Neural progenitor cell (in vitro differentiated cells): ENCODE measurements around the gene RNF111. TPM values are rescaled to one million over a fixed set of nuclear protein-coding genes. Genes with fewer than 3 reads are reported as not detected.

Experiments used
- DNase-seq: peaks from one replicate; pipeline ENCODE4 v3.0.0-alpha.2; 2016; ENCODE audit warnings: low spot score
- H2AFZ ChIP-seq: fragments of 200-600 bp; sonication (generic); replicated peaks from 2 replicates; pipeline ENCODE4 v1.6.1; 2016; ENCODE audit warnings: antibody characterized with exemption
- H3F3A ChIP-seq: fragments of 200-600 bp; sonication (generic); 2 replicates; pipeline ENCODE4 v1.6.1; 2016; ENCODE audit warnings: antibody characterized with exemption, low read depth
- H3K27ac ChIP-seq: fragments of 200-600 bp; sonication (generic); 2 replicates; pipeline ENCODE4 v1.5.1; 2016; ENCODE audit warnings: mild to moderate bottlenecking
- H3K27me3 ChIP-seq: fragments of 200-600 bp; sonication (generic); 2 replicates; pipeline ENCODE4 v1.6.1; 2016; ENCODE audit warnings: mild to moderate bottlenecking, moderate library complexity
- H3K36me3 ChIP-seq: fragments of 200-600 bp; sonication (generic); 2 replicates; pipeline ENCODE4 v1.5.1; 2016
- H3K4me1 ChIP-seq: fragments of 200-600 bp; sonication (generic); 2 replicates; pipeline ENCODE4 v1.6.1; 2016; ENCODE audit warnings: mixed run types
- H3K4me2 ChIP-seq: fragments of 200-600 bp; sonication (generic); 2 replicates; pipeline ENCODE4 v1.6.1; 2016
- H3K4me3 ChIP-seq: fragments of 200-600 bp; sonication (generic); 2 replicates; pipeline ENCODE4 v1.5.1; 2016
- H3K79me2 ChIP-seq: fragments of 200-600 bp; sonication (generic); 2 replicates; pipeline ENCODE4 v1.6.1; 2016; ENCODE audit warnings: low read depth
- H3K9ac ChIP-seq: fragments of 200-600 bp; sonication (generic); 2 replicates; pipeline ENCODE4 v1.6.1; 2016
- H3K9me3 ChIP-seq: fragments of 200-600 bp; sonication (generic); 2 replicates; pipeline ENCODE4 v1.5.1; 2016; ENCODE audit warnings: low read depth
- H4K20me1 ChIP-seq: fragments of 200-600 bp; sonication (generic); 2 replicates; pipeline ENCODE4 v1.6.1; 2016; ENCODE audit warnings: low read depth
- H3K27ac Mint-ChIP-seq: 3 replicates; pipeline ENCODE4 v1.8.0; 2021; ENCODE audit warnings: mixed read lengths
- H3K27me3 Mint-ChIP-seq: 2 replicates; pipeline ENCODE4 v1.8.0; 2022; ENCODE audit warnings: low read depth, mild to moderate bottlenecking, inconsistent platforms, moderate library complexity, mixed read lengths; ENCODE audit not compliant: insufficient read depth
- H3K36me3 Mint-ChIP-seq: 3 replicates; pipeline ENCODE4 v1.8.0; 2021; ENCODE audit warnings: mixed read lengths
- H3K4me1 Mint-ChIP-seq: 3 replicates; pipeline ENCODE4 v1.8.0; 2021; ENCODE audit warnings: mixed read lengths
- H3K4me3 Mint-ChIP-seq: 3 replicates; pipeline ENCODE4 v1.8.0; 2021; ENCODE audit warnings: mild to moderate bottlenecking, moderate library complexity, mixed read lengths
- H3K9me3 Mint-ChIP-seq: 3 replicates; pipeline ENCODE4 v1.8.0; 2020; ENCODE audit warnings: mixed read lengths
- EZH2 ChIP-seq: fragments of 200-600 bp; sonication (generic); IDR thresholded peaks from 2 replicates; pipeline ENCODE4 v1.6.1; 2017; ENCODE audit warnings: antibody characterized with exemption, mild to moderate bottlenecking, moderate library complexity
- EZH2phosphoT487 ChIP-seq: fragments of 200-600 bp; sonication (generic); IDR thresholded peaks from 2 replicates; pipeline ENCODE4 v1.6.1; 2017; ENCODE audit warnings: antibody characterized with exemption
- total RNA-seq: library from RNA; depleted of rRNA; stranded (reverse); fragments of >200 nt; gene quantifications from 2 replicates; pipeline ENCODE4 v1.2.3, GENCODE V29; 2015; ENCODE audit warnings: low replicate concordance
- TF ChIP-seq, protein P1 (sequence below): fragments of 200-600 bp; sonication (generic); IDR thresholded peaks from 2 replicates; pipeline ENCODE4 v1.5.1; 2017; ENCODE audit warnings: antibody characterized with exemption, mild to moderate bottlenecking

Gene RNF111
- total RNA-seq, 1 donor from 2014 or later = 32.3 TPM

DNA sequence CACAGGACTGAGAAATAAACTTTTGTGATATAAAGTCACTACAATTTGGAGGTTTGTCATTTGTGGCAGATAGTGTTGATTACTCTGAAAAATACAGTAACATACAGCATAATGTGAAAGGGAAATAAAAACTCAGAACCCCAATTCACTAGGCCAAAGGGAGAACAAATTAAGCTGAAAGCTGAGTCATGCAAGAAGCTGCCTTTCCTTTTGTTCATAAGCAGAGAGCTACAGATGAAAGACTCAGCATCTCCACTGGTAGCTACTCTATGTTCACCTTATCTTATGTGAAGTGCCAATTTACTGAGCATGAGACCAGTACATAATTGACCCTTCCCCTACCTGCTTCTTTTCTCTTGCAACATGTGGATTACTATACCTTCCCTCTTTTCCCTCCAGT is 34.7 kb upstream of the RNF111 start:
- Mint-ChIP-seq H3K27me3 (no peaks in the 10 kb centered on the region), H3K36me3 (no peaks in the 10 kb centered on the region), H3K27ac (no peak overlapping the region), H3K9me3 (no peaks in the 10 kb centered on the region), H3K4me3 (no peak overlapping the region), H3K4me1 (no peaks in the 10 kb centered on the region)
- no peak for DNase-seq
- no peak for TF ChIP-seq EZH2
- TF ChIP-seq, protein P1, sequence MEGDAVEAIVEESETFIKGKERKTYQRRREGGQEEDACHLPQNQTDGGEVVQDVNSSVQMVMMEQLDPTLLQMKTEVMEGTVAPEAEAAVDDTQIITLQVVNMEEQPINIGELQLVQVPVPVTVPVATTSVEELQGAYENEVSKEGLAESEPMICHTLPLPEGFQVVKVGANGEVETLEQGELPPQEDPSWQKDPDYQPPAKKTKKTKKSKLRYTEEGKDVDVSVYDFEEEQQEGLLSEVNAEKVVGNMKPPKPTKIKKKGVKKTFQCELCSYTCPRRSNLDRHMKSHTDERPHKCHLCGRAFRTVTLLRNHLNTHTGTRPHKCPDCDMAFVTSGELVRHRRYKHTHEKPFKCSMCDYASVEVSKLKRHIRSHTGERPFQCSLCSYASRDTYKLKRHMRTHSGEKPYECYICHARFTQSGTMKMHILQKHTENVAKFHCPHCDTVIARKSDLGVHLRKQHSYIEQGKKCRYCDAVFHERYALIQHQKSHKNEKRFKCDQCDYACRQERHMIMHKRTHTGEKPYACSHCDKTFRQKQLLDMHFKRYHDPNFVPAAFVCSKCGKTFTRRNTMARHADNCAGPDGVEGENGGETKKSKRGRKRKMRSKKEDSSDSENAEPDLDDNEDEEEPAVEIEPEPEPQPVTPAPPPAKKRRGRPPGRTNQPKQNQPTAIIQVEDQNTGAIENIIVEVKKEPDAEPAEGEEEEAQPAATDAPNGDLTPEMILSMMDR = no peak
- no peak overlapping the region for H3K27ac ChIP-seq
- H3K4me2 ChIP-seq = no peak overlapping the region
- H3K9ac ChIP-seq = no peak overlapping the region
- no peak overlapping the region for H3K4me3 ChIP-seq
- H2AFZ ChIP-seq = peak overlapping the region; percentile 30
- peaks cover 3% of the 10 kb centered on the region for H3K4me1 ChIP-seq
- no peaks in the 10 kb centered on the region for H3K9me3 ChIP-seq
- no peaks in the 10 kb centered on the region for H4K20me1 ChIP-seq
- no peaks in the 10 kb centered on the region for H3K27me3 ChIP-seq
- no peaks in the 10 kb centered on the region for H3F3A ChIP-seq
- no peaks in the 10 kb centered on the region for H3K36me3 ChIP-seq
- no peaks in the 10 kb centered on the region for H3K79me2 ChIP-seq

DNA sequence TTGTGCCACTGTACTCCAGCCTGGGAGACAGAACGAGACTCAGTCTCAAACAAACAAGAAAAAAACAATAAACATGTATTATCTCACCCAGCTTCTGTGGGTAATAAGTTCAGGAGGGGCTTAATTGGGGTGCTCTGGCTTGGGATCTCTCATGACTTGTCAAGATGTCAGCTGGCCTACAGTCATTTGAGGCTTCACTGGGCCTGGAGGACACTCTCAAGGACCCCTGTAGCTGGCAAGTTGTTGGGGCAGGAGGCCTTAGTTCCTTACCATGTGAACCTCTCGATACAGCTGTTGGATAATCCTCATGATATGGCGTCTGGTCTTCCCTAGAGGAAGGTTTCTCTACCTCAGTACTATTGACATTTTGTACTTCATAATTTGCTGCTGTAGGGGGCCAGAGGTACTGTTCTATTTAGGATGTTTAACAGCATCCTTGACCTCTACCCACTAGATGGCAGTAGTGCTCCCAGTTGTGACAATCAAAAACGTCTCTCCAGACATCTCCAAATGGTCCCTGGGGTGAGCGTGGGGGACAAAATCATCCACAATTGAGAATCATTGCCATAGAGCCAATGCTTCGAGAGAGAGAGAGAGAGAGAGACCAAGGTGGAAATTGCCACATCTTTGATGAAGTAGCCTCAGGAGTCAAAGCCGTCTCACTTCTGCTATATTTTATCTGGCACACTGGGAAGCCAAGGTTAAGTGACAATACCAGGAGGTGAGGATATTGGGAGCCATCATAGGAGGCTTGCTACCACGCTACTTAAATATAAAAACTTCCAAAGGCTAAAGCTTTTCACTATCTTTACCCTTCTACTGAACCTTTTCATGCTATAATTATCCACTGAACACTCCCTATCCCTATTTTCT is 30.1 kb upstream of the RNF111 start:
- Histone ChIP-seq H3K9me3 (no peaks in the 10 kb centered on the region), H3K27me3 (no peaks in the 10 kb centered on the region), H3K27ac (no peak overlapping the region), H4K20me1 (no peaks in the 10 kb centered on the region), H3F3A (no peaks in the 10 kb centered on the region), H3K4me1 (peaks cover 3% of the 10 kb centered on the region), H3K79me2 (no peaks in the 10 kb centered on the region), H3K4me2 (no peak overlapping the region), H3K9ac (no peak overlapping the region), H3K36me3 (no peaks in the 10 kb centered on the region), H3K4me3 (no peak overlapping the region), H2AFZ (no peak overlapping the region)
- TF ChIP-seq EZH2phosphoT487 (no peak), EZH2 (no peak)
- TF ChIP-seq, protein P1 = peak; percentile 80
- DNase-seq = peak; percentile 83
- Mint-ChIP-seq H3K9me3 (no peaks in the 10 kb centered on the region), H3K27ac (no peak overlapping the region), H3K4me3 (no peak overlapping the region), H3K36me3 (no peaks in the 10 kb centered on the region), H3K4me1 (no peaks in the 10 kb centered on the region), H3K27me3 (no peaks in the 10 kb centered on the region)

DNA sequence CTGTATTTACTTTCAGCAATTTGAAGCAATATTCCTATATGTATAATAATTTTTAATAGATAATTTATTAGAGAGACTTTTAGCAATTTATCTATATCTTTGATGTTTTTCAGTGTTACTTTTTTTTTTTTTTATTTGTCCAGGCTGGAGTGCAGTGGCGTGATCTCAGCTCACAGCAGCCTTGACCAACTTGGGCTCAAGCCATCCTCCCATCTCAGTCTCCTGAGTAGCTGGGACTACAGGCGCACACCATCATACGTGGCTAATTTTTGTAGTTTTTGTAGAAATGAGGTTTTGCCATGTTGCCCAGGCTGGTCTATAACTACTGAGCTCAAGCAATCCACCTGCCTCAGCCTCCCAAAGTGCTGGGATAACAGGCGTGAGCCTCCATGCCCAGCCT is 28.7 kb upstream of the RNF111 start:
- Histone ChIP-seq H3K79me2 (no peaks in the 10 kb centered on the region), H3K27ac (no peak overlapping the region), H4K20me1 (no peaks in the 10 kb centered on the region), H3F3A (no peaks in the 10 kb centered on the region), H3K4me3 (no peak overlapping the region), H3K9ac (no peak overlapping the region), H3K36me3 (no peaks in the 10 kb centered on the region), H2AFZ (no peak overlapping the region), H3K4me2 (no peak overlapping the region), H3K27me3 (no peaks in the 10 kb centered on the region), H3K9me3 (no peaks in the 10 kb centered on the region), H3K4me1 (no peaks in the 10 kb centered on the region)
- Mint-ChIP-seq H3K36me3 (no peaks in the 10 kb centered on the region), H3K4me3 (no peak overlapping the region), H3K4me1 (no peaks in the 10 kb centered on the region), H3K27me3 (no peaks in the 10 kb centered on the region), H3K9me3 (no peaks in the 10 kb centered on the region), H3K27ac (no peak overlapping the region)
- no peak for DNase-seq
- TF ChIP-seq EZH2phosphoT487 (no peak), EZH2 (no peak)
- TF ChIP-seq, protein P1 = no peak
